ENCODE data around the gene RHOC.

The RHOC gene

GRCh38 chr1:112716133-112716720 is 9.3 kb upstream of the RHOC start:
- peak; percentile 87 for DNase-seq

- DNase-seq: peak; percentile 99
These were observed 8.5 kb upstream of the RHOC start, which contains the start of gene PPM1J for GRCh38 chr1:112715264-112716053. Gene PPM1J, minus strand, starts transcription at chr1:112715332. Its CDS starts 31 bp downstream, at chr1:112715301.

- DNase-seq: peak; percentile 41
These were observed 7.7 kb upstream of the RHOC start for GRCh38 chr1:112714313-112715263.

- DNase-seq: no peak
These were observed 6.8 kb upstream of the RHOC start for GRCh38 chr1:112713466-112714312.

GRCh38 chr1:112712701-112713128 is 5.8 kb upstream of the RHOC start:
- DNase-seq: no peak

- no peak for DNase-seq
These were observed 5.3 kb upstream of the RHOC start for GRCh38 chr1:112712191-112712590.

- no peak for DNase-seq
These were observed 4.7 kb upstream of the RHOC start for GRCh38 chr1:112711670-112712069.

GRCh38 chr1:112711041-112711440 is 4.1 kb upstream of the RHOC start:
- DNase-seq: no peak

GRCh38 chr1:112710586-112710985 is 3.7 kb upstream of the RHOC start:
- DNase-seq: no peak

GRCh38 chr1:112710159-112710558 is 3.2 kb upstream of the RHOC start:
- DNase-seq: no peak

GRCh38 chr1:112708489-112708888 is 1.6 kb upstream of the RHOC start:
- no peak for DNase-seq

GRCh38 chr1:112708002-112708448 is 1.1 kb upstream of the RHOC start:
- DNase-seq: no peak

GRCh38 chr1:112707221-112708001 is 484 bp upstream of the RHOC start:
- peak; percentile 79 for DNase-seq

GRCh38 chr1:112704934-112705627 is 1.8 kb downstream of the RHOC start:
- peak; percentile 64 for DNase-seq

- peak; percentile 48 for DNase-seq
These were observed 2.5 kb downstream of the RHOC start for GRCh38 chr1:112704391-112704933.

GRCh38 chr1:112703706-112704105 is 3.2 kb downstream of the RHOC start:
- no peak for DNase-seq

- DNase-seq: no peak
These were observed 4.3 kb downstream of the RHOC start for GRCh38 chr1:112702420-112703261.

- DNase-seq: no peak
These were observed 4.9 kb downstream of the RHOC start for GRCh38 chr1:112702067-112702395.

- DNase-seq: no peak
These were observed 5.5 kb downstream of the RHOC start for GRCh38 chr1:112701227-112702066.

Data from stimulated activated CD8-positive, alpha-beta memory T cell treated with anti-CD3 and anti-CD28 coated beads, Interleukin-4, amount 100 ng/mL, for 48 hours (primary cell).